Activated T-cell treated with anti-CD3 and anti-CD28 coated beads for 48 hours (primary cell): ENCODE measurements around the gene CD84.
"Not testable (repeated sequence)": the region's sequence is repeated elsewhere in the genome, so short reads cannot be mapped to it uniquely, and the experiment has no call there.

ENCODE experiments used
- DNase-seq: peaks from one replicate; pipeline ENCODE4 v3.0.0-alpha.2; 2020; ENCODE audit warnings: low read depth

The CD84 gene

DNA sequence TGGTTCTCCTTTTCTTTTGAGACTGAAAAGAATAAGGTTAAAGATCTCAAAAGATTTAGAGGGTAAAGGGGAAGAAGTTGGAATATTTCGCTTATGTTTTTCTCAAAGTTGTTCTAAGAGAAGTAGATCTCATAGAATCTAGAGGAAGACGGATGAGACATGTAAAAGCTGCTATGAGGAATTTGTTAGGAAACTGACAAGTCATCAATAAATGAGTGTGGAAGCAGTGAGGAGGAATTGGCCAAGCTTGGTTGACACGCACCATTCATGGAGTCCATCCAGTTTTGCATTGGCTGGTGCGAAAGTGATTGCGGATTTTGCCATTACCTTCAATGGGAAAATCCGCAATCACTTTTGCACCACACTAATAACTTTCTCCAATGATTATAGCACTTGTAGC lies 76.2 kb downstream of the CD84 start:
- no peak for DNase-seq

DNA sequence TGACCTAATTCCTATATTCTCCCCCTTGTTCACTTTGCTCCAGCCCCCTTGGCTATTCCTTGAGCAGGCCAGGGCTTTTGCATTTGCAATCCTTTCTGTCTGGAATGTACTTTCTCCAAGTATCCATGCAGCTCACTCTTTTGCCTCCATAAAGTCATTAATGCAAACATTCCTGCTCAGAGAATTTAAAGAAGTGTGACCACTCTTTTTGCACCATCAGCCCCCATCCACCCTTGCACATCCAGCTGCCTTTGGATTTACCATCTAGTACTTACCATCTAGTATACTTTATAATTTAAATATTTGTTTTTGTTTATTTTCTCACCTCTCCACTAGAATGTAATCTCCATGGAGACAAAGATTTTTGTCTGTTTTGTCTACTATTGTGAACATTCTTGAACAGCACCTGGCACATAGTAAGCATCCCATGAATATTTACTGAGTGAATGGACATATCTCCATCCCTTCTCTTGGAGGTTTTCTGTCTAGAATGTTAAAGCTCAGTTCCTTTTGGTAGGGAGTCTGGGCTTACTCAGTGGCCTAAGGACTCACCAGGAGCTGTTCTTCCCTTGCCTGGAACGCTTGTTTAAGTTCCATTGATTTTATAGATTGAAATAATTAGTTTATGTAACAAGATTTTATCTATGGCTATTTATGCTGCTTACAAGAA lies 78.8 kb downstream of the CD84 start:
- no peak for DNase-seq

DNA sequence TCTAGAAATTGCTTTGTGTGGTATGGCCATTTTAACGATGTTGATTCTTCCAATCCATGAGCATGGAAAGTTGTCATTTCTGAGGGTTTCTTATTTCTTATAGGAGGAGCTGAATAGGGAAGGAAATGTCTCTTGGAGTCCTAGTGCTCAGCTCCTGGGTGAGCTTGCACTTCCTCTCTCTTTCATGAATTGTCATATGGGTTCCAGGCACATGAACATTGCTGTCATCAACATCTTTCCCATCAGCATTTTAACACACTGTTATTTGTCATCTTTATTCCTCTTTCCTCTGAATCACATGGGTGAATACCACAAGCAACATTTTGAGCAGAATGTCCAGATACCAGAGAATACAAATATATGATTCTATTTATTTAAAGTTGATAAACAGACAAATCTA lies 79.7 kb downstream of the CD84 start:
- no peak for DNase-seq

DNA sequence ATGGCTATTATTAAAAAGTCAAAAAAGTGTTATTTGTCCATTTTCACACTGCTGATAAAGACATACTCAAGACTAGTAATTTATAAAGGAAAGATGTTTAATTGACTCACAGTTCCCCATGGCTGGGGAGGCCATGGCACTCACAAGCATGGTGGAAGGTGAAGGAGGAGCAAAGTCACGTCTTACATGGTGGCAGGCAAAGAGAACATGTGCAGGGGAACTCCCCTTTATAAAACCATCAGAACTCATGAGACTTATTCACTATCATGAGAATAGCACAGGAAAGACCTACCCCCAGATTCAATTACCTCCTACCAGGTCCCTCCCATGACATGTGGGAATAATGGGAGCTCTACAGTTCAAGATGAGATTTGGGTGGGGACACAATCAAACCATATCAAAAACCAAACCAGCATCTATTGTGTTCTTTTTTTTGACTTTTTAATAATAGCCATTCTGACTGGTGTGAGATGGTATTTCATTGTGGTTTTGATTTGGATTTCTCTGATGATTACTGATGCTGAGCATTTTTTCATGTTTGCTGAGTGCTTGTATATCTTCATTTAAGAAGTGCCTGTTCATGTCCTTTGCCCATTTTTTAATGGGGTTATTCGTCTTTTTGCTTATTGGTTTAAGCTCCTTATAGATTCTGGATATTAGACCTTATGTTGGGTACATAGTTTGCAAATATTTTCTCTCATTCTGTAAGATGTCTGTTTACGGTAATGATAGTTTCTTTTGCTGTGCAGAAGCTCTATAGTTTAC lies 80.8 kb downstream of the CD84 start:
- DNase-seq: not testable (repeated sequence)

DNA sequence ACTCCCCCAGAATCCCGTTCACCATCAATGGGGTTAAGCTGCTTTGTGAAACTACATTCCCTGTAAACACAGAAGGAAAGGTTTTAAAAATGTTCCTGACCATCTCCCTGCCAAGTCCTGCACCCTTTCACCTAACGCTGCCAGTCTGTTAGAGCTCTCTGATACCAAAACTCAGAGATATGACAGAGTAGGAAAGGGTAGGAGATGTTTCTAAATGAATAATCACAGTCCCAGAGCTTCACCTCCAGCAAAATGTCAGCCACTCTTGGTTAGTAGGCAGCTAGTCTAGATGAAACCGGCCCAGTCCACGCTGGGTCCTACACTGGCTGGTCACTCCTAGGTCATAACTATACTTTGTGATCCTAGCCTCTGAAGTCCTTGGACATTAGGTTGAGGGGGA lies 83.0 kb downstream of the CD84 start:
- no peak for DNase-seq

DNA sequence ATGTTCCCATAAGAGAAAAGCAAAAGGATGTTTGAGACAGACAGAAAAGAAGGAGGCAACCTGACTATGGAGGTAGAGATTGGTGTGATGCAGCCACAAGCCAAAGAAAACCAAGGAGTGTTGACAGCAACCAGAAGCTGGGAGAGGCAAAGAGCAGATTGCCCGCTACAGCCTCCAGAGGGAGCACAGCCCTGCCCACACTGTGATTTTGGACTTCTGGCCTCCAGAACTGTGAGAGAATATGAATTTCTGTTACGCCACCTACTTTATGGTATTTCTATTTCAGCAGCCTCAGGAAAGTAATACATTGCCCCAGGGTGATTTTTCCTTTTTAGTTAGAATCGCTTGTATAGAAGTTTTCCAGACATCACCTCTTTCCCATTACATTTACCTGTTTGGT lies 84.7 kb downstream of the CD84 start:
- no peak for DNase-seq

DNA sequence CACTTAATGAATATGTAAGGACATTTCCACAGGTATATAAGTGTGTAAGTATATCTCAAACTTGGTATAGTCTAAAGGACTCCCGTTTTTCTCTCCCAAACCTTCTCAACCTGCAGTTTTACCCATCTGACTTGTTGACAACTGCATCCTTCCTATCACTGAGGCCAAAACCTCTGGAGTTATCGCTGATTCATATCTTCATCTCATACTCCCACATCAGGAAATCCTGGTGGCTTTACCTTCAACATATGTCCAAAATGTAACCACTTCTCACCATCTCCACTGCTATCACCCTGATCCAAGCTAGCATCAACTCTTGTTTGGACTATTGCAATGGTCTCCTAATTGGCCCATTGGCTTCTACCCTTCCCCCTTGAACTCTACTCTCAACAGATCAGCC lies 86.7 kb downstream of the CD84 start:
- no peak for DNase-seq

DNA sequence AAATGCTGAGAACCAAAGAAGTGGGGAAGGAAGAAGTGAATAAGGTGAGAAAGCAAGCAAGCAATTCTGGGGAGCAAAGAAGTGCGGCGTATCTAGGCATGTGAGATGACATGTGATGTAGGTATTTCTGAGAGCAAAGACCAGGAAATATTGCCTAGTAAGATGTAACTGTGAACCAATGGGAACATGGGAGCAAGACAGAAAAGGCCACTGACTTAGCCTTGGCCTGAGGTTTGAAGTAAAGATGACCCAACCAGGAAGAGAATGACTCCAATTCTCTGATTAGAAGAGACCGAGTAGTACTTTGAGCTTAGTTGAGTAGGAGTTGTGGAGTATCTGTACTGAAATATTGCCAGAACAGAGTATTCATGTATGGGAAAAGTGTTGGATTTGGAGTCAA lies 87.3 kb downstream of the CD84 start:
- no peak for DNase-seq
